HEK293T (cell line): ENCODE measurements around the gene RYR1.
A peak's percentile ranks its signal among the peaks of the same experiment; 100 is the strongest.

Experiments used
- CTCF ChIA-PET: fragments of 350-600 bp; formaldehyde crosslinking; extraction: SDS; loops from one replicate; lab custom pipeline; 2021; ENCODE audit warnings: antibody characterized with exemption, inconsistent platforms; lab: Yijun Ruan, JAX
- POLR2A ChIA-PET: fragments of 350-600 bp; formaldehyde crosslinking; extraction: SDS; loops from one replicate; lab custom pipeline; 2020; ENCODE audit warnings: antibody characterized with exemption, inconsistent platforms; lab: Yijun Ruan, JAX
- DNase-seq: peaks from one replicate; pipeline ENCODE4 v3.0.0; 2012; ENCODE audit warnings: mixed read lengths; ENCODE audit errors: extremely low spot score
- ARNT ChIP-seq: fragments of 450-650 bp; IDR thresholded peaks from 2 replicates; pipeline ENCODE4 v1.6.1; 2017; ENCODE audit warnings: mild to moderate bottlenecking
- BHLHE40 ChIP-seq: fragments of 450-650 bp; IDR thresholded peaks from 2 replicates; pipeline ENCODE4 v1.6.1; 2016; ENCODE audit warnings: mild to moderate bottlenecking, moderate library complexity, borderline replicate concordance
- CTBP1 ChIP-seq: fragments of 450-650 bp; IDR thresholded peaks from 2 replicates; pipeline ENCODE4 v1.6.1; 2016; ENCODE audit warnings: borderline replicate concordance
- ELF4 ChIP-seq: fragments of 450-650 bp; IDR thresholded peaks from 2 replicates; pipeline ENCODE4 v1.6.1; 2017; ENCODE audit warnings: antibody characterized with exemption
- FOXA1 ChIP-seq: fragments of 450-650 bp; IDR thresholded peaks from 2 replicates; pipeline ENCODE4 v1.6.1; 2016; ENCODE audit warnings: mild to moderate bottlenecking
- FOXK2 ChIP-seq: fragments of 450-650 bp; IDR thresholded peaks from 2 replicates; pipeline ENCODE4 v1.6.1; 2016; ENCODE audit warnings: mild to moderate bottlenecking
- FOXM1 ChIP-seq: fragments of 450-650 bp; IDR thresholded peaks from 2 replicates; pipeline ENCODE4 v1.6.1; 2017; ENCODE audit warnings: mild to moderate bottlenecking, borderline replicate concordance
- HDGF ChIP-seq: fragments of 450-650 bp; IDR thresholded peaks from 2 replicates; pipeline ENCODE4 v1.6.1; 2017; ENCODE audit warnings: antibody characterized with exemption, borderline replicate concordance
- L3MBTL2 ChIP-seq: fragments of 450-650 bp; conservative IDR thresholded peaks from 2 replicates; pipeline ENCODE4 v1.6.1; 2016; ENCODE audit warnings: mild to moderate bottlenecking
- LEF1 ChIP-seq: fragments of 450-650 bp; IDR thresholded peaks from 2 replicates; pipeline ENCODE4 v1.6.1; 2017; ENCODE audit warnings: mild to moderate bottlenecking, borderline replicate concordance
- NFRKB ChIP-seq: fragments of 450-650 bp; IDR thresholded peaks from 2 replicates; pipeline ENCODE4 v1.6.1; 2016; ENCODE audit warnings: mild to moderate bottlenecking, moderate library complexity
- SP1 ChIP-seq: fragments of 450-650 bp; IDR thresholded peaks from 2 replicates; pipeline ENCODE4 v1.6.1; 2017
- SUZ12 ChIP-seq: fragments of 450-650 bp; IDR thresholded peaks from 2 replicates; pipeline ENCODE4 v1.6.1; 2016; ENCODE audit warnings: mild to moderate bottlenecking
- TARDBP ChIP-seq: fragments of 450-650 bp; IDR thresholded peaks from 2 replicates; pipeline ENCODE4 v1.6.1; 2016
- ZNF384 ChIP-seq: fragments of 450-650 bp; IDR thresholded peaks from 2 replicates; pipeline ENCODE4 v1.6.1; 2016
- TF ChIP-seq, protein P1 (sequence below): fragments of 450-650 bp; IDR thresholded peaks from 2 replicates; pipeline ENCODE4 v1.6.1; 2016

The RYR1 gene

DNA sequence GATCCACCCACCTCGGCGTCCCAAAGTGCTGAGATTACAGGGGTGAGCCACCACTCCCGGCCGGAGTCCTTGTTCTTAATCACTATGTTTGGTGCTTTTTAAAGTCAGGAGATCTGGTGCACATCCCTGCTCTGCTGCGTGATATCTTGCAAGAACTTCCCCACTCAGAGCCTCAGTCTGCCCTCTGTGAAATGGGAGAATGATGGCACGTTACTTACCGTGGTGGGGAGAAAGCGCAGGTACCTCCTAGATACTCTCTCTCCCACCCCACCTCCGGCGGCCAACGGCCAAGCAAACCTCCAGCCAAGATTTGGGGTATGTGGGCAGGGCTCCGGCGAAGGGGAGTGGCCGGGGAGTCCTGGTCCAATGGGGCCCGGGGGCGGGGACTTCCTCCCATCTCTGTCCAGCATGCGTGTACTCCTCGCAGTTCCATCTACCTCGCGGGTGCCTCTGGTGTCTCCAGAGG is at the start of gene RYR1:
Gene RYR1 (plus strand): TSS at position 424 of the 466 bp plus-strand sequence. CDS start 139 bp downstream, outside the sequence.
- no peak for DNase-seq
- TF ChIP-seq LEF1 (no peak), FOXK2 (no peak), SUZ12 (no peak), TARDBP (no peak), ARNT (no peak), L3MBTL2 (no peak), ELF4 (no peak), FOXA1 (no peak), FOXM1 (no peak), SP1 (no peak)
- TF ChIP-seq, protein P1, sequence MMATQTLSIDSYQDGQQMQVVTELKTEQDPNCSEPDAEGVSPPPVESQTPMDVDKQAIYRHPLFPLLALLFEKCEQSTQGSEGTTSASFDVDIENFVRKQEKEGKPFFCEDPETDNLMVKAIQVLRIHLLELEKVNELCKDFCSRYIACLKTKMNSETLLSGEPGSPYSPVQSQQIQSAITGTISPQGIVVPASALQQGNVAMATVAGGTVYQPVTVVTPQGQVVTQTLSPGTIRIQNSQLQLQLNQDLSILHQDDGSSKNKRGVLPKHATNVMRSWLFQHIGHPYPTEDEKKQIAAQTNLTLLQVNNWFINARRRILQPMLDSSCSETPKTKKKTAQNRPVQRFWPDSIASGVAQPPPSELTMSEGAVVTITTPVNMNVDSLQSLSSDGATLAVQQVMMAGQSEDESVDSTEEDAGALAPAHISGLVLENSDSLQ = no peak
- CTCF ChIA-PET = no interaction called here
- POLR2A ChIA-PET = no interaction called here

DNA sequence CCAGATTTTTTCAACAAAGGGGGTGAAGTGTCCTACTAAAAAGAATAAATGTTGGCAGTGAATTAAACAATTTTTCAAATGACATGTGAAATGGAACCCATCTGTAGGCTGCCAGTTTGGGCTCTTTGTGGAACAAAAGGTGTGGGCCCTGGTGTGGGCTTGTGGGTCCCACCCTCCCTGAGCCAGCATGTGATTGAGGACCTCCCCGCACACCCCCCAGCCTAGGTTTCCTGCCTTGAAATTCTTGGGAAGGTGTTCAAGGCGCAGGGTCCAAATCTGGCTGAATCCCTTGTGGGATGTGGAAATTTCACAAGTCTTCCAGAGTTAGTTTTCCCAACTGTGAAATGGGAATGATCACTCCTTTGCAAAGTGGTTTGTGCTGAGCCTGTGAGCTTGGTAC is 49.7 kb upstream of the RYR1 start:
- ChIA-PET CTCF (interaction anchor here (0.7 to 1.1 kb wide), 3 partner anchors 8 to 140 kb away, joined by 3 read pairs; partner anchors contain the start of gene FAM98C), POLR2A (interaction anchor here (2.5 kb wide), 1 partner anchor 10 kb away, joined by 12 read pairs; the partner anchor contains the start of gene PSMD8)
- DNase-seq = no peak
- no peak for TF ChIP-seq ZNF384
- TF ChIP-seq HDGF = no peak
- no peak for TF ChIP-seq TARDBP
- TF ChIP-seq ELF4 = no peak
- TF ChIP-seq CTBP1 = no peak
- TF ChIP-seq L3MBTL2 = no peak
- no peak for TF ChIP-seq SUZ12
- TF ChIP-seq FOXM1 = no peak
- no peak for TF ChIP-seq SP1
- no peak for TF ChIP-seq LEF1
- TF ChIP-seq FOXK2 = no peak

- ChIA-PET CTCF (interaction anchor here (0.6 to 1.1 kb wide), 5 partner anchors 9 to 150 kb away, joined by 3 read pairs; partner anchors contain the start of gene FAM98C), POLR2A (interaction anchor here (2.5 kb wide), 1 partner anchor 11 kb away, joined by 12 read pairs; the partner anchor contains the start of gene PSMD8)
- DNase-seq = peak; percentile 40
- TF ChIP-seq FOXM1 = no peak
- no peak for TF ChIP-seq BHLHE40
- TF ChIP-seq TARDBP = no peak
- no peak for TF ChIP-seq LEF1
- no peak for TF ChIP-seq FOXA1
- TF ChIP-seq L3MBTL2 = no peak
- no peak for TF ChIP-seq ELF4
- TF ChIP-seq CTBP1 = no peak
- TF ChIP-seq, protein P1 = peak; percentile 60
These were observed 49.1 kb upstream of the RYR1 start for GRCh38 chr19:38384209-38385027.

GRCh38 chr19:38385057-38385803 is 48.3 kb upstream of the RYR1 start:
- TF ChIP-seq HDGF (no peak), FOXA1 (no peak), L3MBTL2 (no peak), ARNT (no peak), SP1 (no peak), LEF1 (no peak), NFRKB (no peak), TARDBP (no peak), BHLHE40 (no peak), FOXM1 (no peak), FOXK2 (no peak), ELF4 (no peak), SUZ12 (no peak), CTBP1 (no peak), ZNF384 (no peak)
- TF ChIP-seq, protein P1 = no peak
- CTCF ChIA-PET = interaction anchor here (0.6 kb wide), 2 partner anchors 63 to 150 kb away, joined by 3 read pairs; no protein-coding TSS in a partner anchor
- DNase-seq = no peak
- POLR2A ChIA-PET = interaction anchor here (2.5 kb wide), 1 partner anchor 11 kb away, joined by 12 read pairs; the partner anchor contains the start of gene PSMD8

DNA sequence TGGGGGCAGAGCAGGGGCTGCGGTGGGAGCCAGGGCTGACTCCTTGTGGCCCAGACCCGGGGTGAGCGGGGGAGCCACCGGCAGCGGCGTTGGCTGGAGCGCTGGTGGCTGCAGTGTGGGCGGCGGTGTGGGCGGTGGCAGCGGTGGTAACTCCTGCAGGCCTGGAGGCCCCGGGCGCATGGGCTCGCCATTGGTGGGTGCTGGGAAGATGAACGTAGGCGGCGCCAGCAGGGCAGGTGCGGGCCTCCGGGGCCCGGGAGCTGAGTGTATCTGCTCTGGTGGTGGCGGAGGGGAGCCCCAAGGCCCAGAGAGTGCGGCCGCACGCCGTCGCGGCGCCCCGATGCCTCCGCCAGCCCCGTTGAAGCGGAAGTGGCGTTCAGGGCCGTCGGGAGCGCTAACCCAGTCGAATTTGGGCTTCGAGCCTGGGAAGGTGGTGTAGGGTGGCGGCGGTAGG is 47.7 kb upstream of the RYR1 start:
- no peak for DNase-seq
- POLR2A ChIA-PET = no interaction called here
- CTCF ChIA-PET = no interaction called here
- TF ChIP-seq TARDBP (no peak), ZNF384 (no peak), L3MBTL2 (no peak), NFRKB (no peak), ARNT (no peak)
